GM20000 (cell line): ENCODE data around the gene TMEM86B.

Experiments
- DNase-seq: peaks from one replicate; pipeline ENCODE4 v3.0.0; 2012; ENCODE audit warnings: low spot score
- CTCF ChIP-seq: IDR thresholded peaks from 2 replicates; pipeline ENCODE4 v1.5.1; 2012; ENCODE audit warnings: mild to moderate bottlenecking, control low read depth; ENCODE audit errors: extremely low read depth, missing control alignments

Gene TMEM86B

GRCh38 chr19:55178781-55179599, 49.6 kb downstream of the TMEM86B start:
- peak; percentile 96 for DNase-seq

More at GRCh38 chr19:55178781-55179599, 49.6 kb downstream of the TMEM86B start:
- no peak for TF ChIP-seq CTCF
